Measurements from ENCODE around the gene MAP4. TPM values are rescaled to one million over a fixed set of nuclear protein-coding genes. Genes with fewer than 3 reads are reported as not detected.
A peak's percentile ranks its signal among the peaks of the same experiment; 100 is the strongest.

MAP4 gene
- total RNA-seq, 2 donors from 2014 or later = 70.6 to 101 TPM

- no peak overlapping the region for H3K4me3 ChIP-seq
- no peak for ATAC-seq
Measured at GRCh38 chr3:48057521-48057920, 41.3 kb upstream of the MAP4 start.

GRCh38 chr3:48047841-48048464 lies 31.7 kb upstream of the MAP4 start:
- TF ChIP-seq, protein P1, sequence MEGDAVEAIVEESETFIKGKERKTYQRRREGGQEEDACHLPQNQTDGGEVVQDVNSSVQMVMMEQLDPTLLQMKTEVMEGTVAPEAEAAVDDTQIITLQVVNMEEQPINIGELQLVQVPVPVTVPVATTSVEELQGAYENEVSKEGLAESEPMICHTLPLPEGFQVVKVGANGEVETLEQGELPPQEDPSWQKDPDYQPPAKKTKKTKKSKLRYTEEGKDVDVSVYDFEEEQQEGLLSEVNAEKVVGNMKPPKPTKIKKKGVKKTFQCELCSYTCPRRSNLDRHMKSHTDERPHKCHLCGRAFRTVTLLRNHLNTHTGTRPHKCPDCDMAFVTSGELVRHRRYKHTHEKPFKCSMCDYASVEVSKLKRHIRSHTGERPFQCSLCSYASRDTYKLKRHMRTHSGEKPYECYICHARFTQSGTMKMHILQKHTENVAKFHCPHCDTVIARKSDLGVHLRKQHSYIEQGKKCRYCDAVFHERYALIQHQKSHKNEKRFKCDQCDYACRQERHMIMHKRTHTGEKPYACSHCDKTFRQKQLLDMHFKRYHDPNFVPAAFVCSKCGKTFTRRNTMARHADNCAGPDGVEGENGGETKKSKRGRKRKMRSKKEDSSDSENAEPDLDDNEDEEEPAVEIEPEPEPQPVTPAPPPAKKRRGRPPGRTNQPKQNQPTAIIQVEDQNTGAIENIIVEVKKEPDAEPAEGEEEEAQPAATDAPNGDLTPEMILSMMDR (IDR thresholded peaks at IDR 0.05) = no peak
- no peak for TF ChIP-seq POLR2A (IDR thresholded peaks at IDR 0.05)
- Histone ChIP-seq H3K27me3 (no peaks in the 10 kb centered on the region), H3K27ac (no peak overlapping the region), H3K36me3 (replicated peaks in 1 of 2; ENCODE audit: insufficient read depth in 1 of 2, low read depth in 2 of 2) (no peaks in the 10 kb centered on the region), H3K4me3 (no peak overlapping the region), H3K4me1 (no peaks in the 10 kb centered on the region), H3K9me3 (no peaks in the 10 kb centered on the region)
- DNase-seq (no peak), ATAC-seq (no peak)
- intact Hi-C loops (cut with DNase I) = no loop called here

More at GRCh38 chr3:48057521-48057920, 41.3 kb upstream of the MAP4 start:
- no peak for TF ChIP-seq POLR2A (IDR thresholded peaks at IDR 0.05)
- TF ChIP-seq, protein P1 (IDR thresholded peaks at IDR 0.05) = no peak
- Histone ChIP-seq H3K27me3 (no peaks in the 10 kb centered on the region), H3K36me3 (replicated peaks in 1 of 2; ENCODE audit: insufficient read depth in 1 of 2, low read depth in 2 of 2) (no peaks in the 10 kb centered on the region), H3K9me3 (no peaks in the 10 kb centered on the region), H3K4me1 (peaks cover 11% of the 10 kb centered on the region), H3K27ac (no peak overlapping the region)
- no peak for DNase-seq
- WGBS, 2 donors = 25 to 29% methylated on average over 2 of the region's 2 CpGs
- intact Hi-C loops (cut with DNase I) = no loop called here

DNA sequence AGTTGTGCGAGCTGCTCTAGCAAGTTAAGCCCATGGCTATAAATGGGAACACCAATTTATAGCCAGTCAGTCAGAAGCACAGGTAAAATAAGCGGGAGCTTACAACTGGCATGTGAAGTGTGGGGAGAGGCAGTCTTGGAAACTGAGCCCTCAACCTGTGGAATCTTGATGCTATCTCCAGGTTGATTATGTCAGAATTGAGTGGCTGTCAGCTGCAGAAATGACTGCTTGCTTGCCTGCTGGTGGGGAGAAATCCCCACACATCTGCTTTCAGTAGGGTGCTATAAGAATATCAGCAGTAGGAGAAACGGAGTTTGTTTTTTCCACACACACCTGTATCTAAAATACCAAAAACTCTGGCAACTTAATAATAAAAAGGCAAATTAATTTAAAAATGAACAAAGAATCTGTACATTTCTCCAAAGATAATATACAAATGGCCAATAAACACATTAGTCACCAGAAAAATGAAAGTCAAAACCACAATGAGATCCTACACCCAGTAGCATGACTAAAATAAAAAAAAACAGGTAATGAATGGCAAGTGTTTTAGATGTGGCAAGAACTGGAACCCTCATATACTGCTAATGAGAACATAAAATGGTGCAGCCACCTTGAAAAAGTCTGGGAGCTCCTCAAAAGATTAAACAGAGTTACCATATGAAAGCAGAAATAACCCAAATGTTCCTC lies 26.0 kb upstream of the MAP4 start:
- no peaks in the 10 kb centered on the region for H3K9me3 ChIP-seq
- intact Hi-C loops (cut with DNase I) = no loop called here
- no peaks in the 10 kb centered on the region for H3K27me3 ChIP-seq
- peaks cover 16% of the 10 kb centered on the region for H3K4me1 ChIP-seq
- DNase-seq (no peak), ATAC-seq (no peak)
- no peaks in the 10 kb centered on the region for H3K36me3 ChIP-seq (replicated peaks in 1 of 2; ENCODE audit: insufficient read depth in 1 of 2, low read depth in 2 of 2)
- no peak overlapping the region for H3K4me3 ChIP-seq
- no peak for TF ChIP-seq POLR2A (IDR thresholded peaks at IDR 0.05)
- 85 to 89% methylated on average over 3 of the region's 3 CpGs for WGBS, 2 donors
- no peak overlapping the region for H3K27ac ChIP-seq

DNA sequence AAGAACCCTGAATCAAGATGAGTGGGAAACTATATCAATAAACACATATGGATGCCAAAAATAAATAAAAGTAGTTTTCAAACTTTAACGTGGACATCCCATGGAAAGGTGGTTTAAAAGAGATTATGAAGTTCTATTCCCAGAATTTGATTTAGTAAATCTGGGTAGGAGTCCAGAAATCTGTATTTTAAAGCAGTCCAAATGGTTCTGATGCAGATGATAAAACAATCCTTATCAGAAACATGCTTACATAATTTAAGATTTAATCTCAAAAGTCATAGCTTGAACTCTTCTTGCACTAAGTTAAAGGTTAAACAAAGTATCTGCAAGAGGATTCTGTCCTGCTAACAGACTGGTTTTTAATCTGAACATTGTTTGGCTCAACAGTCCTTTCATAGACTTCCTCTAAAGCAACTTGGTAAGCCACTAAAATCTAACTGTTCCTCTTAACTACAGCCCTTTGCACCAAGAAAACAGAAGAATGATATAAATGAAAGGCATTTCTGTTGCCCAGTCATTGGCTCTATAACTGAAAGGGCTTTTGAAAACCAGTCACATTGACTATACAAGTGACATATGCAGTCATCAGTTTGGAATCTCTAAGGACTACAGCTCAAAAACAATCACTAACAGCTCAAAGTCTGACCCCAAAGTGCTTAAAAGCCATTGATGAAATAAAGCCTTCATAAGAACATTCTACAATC lies 23.4 kb upstream of the MAP4 start:
- no peak for DNase-seq
- peaks cover 35% of the 10 kb centered on the region for H3K4me1 ChIP-seq

More for the DNA sequence above, 23.4 kb upstream of the MAP4 start:
- H3K9me3 ChIP-seq = no peaks in the 10 kb centered on the region
- TF ChIP-seq, protein P1 (IDR thresholded peaks at IDR 0.05) = no peak
- TF ChIP-seq POLR2A (IDR thresholded peaks at IDR 0.05) = no peak
- ATAC-seq = peak; percentile 79
- no peaks in the 10 kb centered on the region for H3K27me3 ChIP-seq
- WGBS, 2 donors = 7 to 8% methylated on average over 1 of the region's 1 CpG
- peak overlapping the region in 3 of 4 donors; percentile 64 to 70 (median 66) for H3K27ac ChIP-seq
- intact Hi-C loops (cut with DNase I) = no loop called here
- H3K4me3 ChIP-seq = no peak overlapping the region
- H3K36me3 ChIP-seq (replicated peaks in 1 of 2; ENCODE audit: insufficient read depth in 1 of 2, low read depth in 2 of 2) = no peaks in the 10 kb centered on the region

Data from body of pancreas (tissue), 4 donors.